HG03045 (cell line): ENCODE measurements around the gene CTNNBL1.
"Not testable (repeated sequence)": the region's sequence is repeated elsewhere in the genome, so short reads cannot be mapped to it uniquely, and the experiment has no call there.

Experiments
- ATAC-seq: cut with Tn5 transposase; IDR thresholded peaks from one replicate; pipeline ENCODE4 v1.9.1; 2021; ENCODE audit warnings: mild to moderate bottlenecking, moderate library complexity; ENCODE audit not compliant: unreplicated experiment

Gene CTNNBL1

DNA sequence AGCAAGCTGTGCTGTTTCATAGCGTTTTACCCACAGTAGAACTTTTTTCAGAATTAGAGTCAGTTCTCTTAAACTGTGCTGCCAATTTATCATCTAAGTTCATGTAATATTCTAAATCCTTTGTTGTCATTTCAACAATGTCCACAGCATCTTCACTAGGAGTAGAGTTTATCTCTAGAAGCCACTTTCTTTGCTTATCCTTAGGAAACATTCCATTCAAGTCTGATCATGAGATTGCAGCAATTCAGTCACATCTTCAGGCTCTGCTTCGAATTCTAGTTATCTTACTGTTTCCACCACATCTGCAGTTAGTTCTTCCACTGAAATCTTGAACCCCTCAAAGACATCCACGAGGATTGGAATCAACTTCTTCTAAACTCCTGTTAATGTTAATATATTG lies 12.5 kb downstream of the CTNNBL1 start:
- no peak for ATAC-seq

DNA sequence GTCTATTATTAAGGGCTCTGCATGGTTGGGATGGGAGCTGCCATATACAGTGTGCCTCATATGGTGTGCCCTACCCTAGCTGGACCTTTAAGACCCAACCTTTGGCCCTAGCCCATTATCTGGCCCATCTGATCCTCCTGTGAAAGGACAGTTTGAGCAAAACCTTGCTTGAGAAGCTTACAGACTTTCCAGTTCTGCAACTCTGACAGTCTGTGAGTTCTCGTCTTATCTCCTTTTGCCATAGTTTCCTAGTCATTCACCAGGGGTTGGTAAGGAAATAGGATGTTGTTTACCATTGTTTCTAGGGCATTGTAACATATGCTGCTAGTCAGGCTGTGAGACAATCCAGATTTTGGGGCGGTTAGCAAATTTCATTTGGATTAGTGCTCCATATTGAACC lies 17.2 kb downstream of the CTNNBL1 start:
- ATAC-seq: no peak

DNA sequence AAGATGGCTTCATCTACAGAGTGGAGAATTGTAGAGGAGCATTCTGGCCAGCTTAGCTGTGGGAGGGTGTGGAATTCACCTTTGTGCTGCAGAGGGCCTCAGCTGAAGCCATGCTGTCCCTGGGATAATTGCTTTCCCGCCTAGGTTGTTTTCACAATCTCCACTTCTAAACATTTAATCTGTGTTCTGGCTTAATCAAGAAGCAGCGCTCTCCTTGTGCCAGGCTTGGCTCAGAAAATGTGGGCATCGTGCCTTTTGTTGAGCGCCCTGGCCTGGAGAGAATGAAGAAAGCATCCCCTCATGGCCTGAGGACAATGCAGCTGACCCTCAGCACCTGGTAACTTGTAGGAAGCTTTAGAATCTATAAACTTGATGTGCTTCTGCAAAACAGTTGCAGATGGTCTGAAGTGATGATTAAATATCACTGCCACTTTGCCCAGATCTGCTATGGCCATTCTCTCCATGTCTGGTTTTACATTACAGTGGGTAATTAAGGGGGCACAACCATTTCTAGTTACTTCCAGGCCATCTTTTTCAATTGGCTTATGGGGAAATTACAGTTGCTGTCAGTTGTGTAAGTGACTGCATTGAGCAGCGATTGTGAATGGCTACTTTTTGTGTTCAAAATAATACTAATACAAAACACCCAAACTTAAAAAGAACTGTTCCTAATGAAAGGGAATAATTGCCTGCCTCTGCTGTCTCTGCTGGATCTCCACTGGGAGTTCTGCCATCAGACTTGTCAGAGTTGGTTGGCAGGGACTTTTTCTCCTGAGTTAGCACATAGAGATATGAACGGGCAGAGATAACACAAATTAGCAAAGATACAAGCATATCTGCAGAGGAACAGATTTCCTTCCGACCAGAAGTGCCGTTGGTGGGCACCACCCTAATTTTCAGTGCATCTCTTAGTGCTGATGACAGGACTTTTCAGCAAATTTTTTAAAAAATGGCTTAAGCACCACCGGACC lies 18.4 kb downstream of the CTNNBL1 start:
- no peak for ATAC-seq

DNA sequence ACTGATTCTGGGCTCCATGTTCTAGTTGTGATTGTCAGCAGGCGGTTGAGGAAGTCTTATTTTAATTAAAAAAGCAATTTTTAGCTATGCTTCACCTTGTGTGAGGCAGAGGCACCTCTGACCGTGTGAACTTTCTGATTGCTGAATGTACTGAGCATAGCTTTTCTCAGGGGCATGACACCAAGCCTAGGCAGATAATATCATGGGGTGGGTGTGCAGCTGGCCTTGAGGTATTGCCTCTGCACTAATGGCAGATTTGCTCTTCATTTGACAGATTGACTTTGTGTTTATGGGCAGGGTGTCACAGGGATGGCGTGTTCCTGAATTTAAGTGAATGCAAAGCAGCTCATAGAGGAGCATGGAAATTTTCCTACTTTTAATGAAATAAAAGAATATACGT lies 19.6 kb downstream of the CTNNBL1 start:
- ATAC-seq: no peak

DNA sequence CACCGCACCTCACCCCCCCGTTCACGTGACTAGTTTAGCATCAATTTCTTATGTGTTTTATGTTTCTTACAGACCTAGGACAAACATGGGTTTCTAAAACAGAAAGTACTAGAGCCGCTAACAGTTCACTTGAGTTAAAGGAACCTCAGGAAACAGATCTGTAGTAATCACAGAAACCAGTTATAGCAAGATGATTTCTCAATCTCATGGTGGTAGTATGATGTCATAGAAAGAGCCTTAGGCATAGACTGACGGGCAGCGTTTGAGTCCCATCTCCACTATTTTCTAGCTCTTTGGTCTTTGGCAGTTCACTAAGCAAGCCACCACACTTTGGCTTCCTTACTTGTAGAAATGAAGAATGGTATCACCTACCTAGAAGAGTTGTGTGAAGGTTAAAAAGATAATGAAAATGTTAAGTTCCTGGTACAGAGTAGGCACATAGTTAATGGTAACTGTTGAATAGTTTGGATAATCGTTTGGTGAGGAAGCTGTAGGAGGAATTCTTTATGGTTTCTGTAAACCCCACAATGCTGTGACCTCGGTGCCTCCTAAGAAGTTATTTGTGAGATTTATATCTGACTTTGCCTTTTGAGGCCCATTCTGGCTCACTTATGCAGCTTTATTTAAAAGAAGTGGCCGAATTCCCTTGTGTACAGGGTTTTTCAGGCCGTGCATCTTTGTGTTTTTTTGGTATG lies 21.3 kb downstream of the CTNNBL1 start:
- no peak for ATAC-seq

DNA sequence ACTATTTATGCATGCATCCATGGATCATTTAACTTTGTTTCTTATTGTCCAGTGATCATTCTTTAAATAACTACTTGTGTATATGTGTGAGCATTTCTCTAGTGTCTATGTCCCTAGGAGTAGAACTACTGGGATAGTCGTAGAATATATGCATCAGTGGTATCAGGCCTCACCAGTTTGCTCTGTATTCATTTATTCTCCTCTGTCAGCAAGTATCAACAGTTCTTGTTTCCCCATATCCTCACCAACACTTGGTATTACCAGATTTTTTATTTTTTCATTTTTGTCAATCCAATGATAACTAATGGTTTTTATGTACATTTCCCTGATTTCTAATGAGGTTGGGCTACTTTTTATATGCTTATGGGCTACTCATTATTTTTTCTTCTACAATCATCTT lies 27.9 kb downstream of the CTNNBL1 start:
- ATAC-seq: no peak

DNA sequence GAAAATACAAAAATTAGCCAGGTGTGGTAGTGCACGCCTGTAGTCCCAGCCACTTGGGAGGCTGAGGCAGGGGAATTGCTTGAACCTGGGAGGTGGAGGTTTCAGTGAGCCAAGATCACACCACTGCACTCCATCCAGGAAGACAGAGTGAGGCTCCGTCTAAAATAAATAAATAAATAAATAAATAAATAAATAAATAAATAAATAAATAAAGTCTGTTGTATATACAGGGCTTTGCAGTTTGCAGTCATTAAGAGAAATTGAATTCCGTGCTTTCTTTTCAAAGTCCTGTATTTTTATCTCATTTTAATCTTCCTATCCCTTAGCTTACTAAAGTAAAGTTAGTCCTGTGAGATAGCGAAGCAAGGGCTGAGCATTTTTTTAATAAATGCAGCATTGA lies 28.5 kb downstream of the CTNNBL1 start:
- ATAC-seq: not testable (repeated sequence)

DNA sequence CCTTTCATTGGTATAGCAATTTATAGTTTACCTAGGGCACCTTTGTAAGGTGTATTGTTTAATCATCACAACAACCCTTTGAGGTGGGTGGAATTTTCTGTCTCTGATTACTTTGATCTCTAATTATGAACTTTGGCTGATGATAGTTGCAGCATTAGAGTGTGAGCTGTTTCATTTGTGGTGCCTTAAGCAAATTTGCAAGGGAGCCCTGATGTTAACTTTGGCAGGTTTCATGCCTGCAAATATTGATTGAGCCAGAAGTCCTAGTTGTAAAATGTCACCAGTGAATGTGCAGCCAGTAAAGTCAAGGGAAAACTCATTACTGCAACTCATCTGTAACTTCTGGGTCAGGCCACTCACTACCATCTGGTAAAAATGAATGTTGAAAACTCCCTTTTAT lies 29.8 kb downstream of the CTNNBL1 start:
- ATAC-seq: no peak

DNA sequence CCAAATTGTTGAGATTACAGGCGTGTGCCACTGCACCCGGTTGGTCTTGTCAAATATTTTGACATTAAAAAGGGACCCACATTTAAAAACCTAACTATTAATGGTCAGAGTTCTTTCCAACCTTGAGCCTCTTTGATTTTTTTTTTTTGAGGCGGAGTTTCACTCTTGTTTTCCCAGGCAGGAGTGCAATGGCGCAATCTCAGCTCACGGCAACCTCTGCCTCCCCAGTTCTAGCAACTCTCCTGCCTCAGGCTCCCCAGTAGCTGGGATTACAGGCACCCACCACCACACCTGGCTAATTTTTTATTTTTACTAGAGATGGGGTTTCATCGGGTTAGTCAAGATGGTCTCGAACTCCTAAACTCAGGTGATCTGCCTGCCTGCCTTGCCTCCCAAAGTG lies 31.3 kb downstream of the CTNNBL1 start:
- no peak for ATAC-seq

DNA sequence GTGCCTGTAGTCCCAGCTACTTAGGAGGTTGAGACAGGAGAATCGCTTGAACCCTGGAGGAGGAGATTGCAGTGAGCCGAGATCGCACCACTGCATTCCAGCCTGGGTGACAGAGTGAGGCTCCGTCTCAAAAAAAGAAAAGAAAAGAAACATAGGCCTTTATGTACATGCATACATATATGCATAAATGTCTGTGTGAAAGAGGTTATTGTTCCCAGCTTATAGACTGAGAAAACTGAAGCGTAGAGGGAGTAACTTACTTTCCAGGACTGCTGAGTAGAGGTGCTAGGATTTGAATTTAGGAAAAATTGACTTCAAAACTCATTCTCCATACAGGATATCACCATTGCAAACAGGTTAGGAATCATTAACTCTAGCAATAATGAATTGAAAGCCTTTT lies 32.0 kb downstream of the CTNNBL1 start:
- ATAC-seq: no peak

DNA sequence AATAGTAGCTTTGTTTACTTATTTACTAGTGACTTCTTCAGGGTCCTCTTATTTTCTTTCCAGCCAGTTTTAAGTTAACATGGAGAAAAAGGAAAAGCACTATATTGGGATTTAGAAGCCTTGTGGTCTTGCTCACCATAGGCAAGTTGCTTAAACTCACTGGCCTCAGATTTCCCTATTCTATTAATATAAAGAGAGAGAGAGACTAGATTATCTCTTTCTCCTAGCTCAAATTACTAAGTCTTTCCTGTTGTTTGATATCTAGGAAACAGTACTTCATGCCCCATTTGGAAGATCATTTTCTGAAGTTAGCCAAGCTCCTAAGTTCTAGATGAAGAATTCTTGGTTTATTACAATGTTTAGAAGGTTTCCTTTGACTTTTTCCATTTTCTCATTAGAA lies 32.5 kb downstream of the CTNNBL1 start:
- no peak for ATAC-seq

DNA sequence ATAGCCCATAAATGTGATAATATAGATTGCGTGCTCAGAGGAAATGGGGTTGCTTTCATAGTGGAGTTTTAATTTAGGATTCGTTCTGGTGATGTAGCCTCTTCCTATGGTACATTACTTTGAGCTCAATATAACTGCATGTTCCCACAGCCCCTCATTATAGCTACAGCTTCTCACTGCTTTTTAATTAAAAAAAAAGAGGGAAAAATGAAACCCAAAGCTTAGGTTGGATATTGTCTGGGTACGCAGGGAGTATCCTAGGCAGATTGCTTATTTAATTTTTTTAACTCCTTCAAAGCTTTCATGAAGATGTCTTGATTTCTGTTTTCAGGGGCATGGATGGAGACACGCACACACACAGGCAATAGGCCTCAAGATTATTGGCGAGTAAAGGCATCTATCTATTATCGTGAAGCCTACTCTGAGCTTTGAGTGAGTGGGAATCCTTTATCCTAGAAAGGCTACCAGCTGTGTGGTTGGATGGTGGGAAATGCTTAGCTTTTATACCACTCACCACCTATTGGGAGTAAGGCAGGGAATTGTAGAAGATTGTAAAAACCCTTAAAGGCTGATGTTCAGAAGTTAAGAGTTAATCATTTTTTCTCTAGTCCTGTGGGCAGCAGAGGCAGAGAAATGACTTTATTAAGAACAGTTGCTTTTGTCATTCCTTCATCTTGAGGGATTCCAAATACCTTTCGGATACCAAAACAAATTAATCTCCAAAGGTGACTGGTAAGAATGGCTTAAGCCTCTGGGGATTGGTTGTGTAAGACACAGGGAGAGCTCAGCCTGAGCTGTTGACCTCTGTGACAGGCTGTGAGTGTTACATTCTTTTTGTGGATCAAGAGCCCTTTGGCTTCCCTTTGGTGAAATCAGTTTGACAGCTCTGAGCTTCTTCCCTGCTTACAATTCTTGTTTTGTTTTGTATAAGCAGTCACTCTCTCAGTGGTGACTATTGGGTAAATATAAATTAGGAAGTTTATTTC lies 33.4 kb downstream of the CTNNBL1 start:
- ATAC-seq: no peak

DNA sequence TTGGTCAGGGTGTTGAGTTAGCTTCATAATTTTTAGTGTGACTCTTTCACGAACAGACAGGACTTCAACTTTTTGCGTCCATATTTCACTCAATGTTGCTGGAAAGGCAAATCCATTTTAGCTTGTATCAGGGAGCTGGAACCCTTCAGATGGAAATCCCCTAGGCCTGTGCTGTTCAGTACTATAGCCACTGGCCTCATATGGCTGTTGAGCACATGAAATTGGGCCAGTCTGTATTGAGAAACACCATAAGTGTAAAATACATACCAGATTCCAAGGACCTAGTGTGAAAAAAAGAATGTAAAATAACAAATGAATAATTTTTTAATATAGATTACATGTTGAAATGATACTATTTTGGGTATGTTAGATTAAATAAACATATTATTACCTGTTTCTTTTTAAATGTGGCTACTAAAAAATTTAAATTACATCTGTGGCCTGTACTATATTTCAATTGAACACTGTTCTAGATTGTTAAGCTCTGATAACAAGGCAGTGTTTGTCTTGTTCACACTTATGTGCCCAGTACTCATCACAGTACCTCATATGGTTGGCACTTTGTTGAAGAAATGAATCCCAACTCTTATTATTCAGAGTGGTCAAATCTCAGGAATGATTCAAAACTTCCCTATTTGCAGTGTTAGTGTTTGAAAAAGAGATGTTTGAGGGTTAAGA lies 34.3 kb downstream of the CTNNBL1 start:
- no peak for ATAC-seq

DNA sequence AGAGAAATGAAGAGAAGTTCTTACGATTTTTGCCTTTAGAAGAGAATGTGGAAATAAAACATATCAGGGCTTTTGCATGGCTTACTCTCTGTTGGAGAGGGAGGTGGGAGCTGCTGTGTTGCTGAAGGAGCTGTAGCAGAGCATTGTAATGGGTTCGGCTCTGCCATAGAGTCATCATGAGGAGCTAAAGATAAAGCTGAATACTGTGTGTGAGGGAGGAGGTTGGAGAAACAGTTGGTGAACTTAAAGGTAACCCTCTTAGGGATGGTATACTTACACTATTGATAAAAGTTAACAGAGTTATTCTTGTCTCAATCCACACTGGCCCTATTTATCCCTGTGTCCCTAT lies 34.8 kb downstream of the CTNNBL1 start:
- ATAC-seq: no peak

DNA sequence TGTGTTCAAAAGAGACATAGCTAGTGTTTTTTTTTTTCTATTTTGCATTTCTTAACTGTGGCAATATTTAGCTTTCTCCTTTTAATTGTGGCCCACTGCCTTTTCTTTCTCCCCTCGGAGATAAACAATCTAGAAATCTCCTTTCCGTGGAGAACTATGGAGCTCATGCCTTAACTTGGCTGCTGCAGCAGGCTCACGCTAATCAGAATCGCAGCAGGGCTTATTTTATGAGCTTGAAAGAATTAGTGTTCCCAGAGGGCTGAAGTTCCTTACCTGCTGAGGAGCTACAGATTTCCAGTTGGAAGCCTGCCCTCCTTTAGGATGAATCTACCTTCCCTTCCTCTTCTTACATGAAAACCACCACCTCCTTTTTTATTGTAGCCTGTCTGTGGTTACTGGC lies 35.6 kb downstream of the CTNNBL1 start:
- no peak for ATAC-seq

DNA sequence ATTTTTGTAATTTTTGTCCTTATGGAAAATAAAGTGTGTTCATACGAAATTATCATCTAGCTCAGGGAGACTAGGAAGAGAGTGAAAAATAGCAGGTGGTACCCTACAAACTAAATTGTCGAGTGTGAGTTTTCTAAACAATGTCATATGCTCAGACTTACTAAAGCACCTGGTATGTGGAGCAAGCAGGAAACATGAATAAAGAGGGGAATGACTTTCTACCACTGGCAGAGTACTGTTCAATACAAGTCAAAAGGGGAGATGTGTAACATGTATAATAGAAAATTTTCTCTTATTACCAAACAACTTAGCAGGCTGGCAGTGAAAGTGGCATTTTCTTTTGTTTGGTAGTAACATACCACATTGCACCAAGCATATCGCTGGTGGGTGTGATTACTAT lies 36.1 kb downstream of the CTNNBL1 start:
- ATAC-seq: no peak

DNA sequence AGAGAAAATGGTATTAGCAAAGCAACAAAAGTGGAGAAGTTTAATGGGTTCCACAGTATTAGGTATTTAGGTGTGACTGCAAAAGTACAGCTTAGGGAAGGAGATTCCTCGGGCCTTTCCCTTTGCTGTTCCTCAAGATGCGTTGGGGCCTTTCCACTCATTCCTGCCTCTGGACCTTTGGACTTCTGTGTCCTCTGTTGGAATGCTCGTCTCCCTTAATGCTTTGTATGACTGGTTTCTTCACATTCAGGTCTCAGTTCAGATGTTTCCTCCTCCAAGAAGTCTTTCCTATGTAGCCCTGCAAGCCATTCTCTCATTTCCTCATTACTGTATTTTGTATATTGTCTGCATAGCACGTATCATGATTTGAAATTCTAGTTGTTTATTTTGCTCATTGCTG lies 39.6 kb downstream of the CTNNBL1 start:
- no peak for ATAC-seq

DNA sequence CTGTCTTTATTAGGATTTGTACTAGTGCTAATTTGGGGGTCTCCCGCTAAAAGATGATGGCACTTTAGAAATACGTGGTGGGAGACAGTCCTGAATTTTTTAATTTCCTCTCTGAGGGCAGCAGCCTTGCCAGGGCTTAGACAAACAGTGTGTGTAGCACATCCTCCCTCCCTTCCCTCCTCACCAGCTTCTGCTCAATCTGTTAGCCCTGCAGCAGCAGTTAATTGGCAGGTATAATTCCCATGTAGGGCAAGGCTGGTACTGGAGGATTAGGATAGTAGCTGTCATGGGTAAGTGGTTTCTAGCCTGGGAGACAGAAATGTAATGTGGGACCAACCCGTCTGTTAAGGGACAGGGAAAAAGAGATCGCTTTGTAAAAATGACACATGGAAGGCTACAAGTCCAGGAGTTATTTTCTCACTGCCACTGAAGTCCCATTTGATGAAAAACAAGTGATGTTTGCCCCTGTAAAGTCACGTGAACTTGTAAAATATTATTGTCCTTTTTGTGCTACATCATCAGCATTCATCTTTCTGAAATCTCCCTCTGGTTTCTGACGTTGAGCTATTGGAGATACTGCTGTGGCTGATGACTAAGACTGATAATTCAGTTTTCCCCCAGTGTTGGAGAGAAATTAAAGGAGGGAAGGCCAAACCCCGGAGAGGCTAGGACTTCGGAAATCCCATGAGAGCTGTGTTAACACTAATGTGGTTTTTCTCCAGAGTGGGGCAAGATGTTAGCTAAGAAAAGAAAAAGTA lies 40.6 kb downstream of the CTNNBL1 start:
- no peak for ATAC-seq

DNA sequence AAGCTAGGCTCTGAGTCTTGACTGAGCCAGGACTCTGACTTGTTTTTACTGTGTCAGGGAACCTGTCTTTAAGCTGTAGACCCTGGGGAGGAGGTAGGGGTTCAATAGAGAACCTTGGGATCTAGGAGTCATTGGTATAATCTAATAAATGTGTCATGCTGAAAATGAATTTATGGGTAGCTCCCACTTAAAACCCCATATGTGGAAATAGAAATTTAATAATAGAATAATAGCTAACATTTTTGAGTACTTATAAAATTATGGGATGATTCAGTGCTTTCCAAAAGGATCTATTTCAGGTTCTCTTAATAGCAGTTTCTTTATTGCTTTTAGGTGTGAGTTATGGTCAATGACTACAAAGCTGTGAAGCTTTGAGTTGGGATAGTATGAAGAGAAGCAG lies 41.7 kb downstream of the CTNNBL1 start:
- no peak for ATAC-seq

DNA sequence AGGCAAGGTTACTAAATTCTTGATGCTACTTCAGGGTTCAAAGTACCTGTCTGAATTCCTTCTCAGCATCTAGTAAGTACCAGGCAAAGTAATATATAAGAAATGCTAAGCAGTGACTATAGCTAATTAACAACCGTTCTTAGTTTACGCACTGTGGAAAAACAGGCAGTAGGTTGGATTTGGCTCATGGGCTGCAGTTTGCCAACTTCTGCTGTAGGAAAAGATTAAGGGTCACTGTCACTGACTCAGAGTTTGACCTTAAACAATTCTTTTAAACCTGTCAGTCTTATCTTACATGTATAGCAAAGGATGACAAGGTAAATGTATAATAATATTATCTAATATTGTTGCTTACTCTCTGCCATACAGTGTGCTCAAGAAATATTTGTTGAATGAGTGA lies 42.3 kb downstream of the CTNNBL1 start:
- no peak for ATAC-seq
